Sigmoid colon (tissue), 4 donors: ENCODE measurements around the gene TBC1D22A.

ENCODE experiments used
- CTCF ChIP-seq, 4 experiments: fragments of 450-650 bp in 3 of 4; fragments of 200-600 bp in 1 of 4; IDR thresholded peaks; one replicate each; pipeline ENCODE4 v1.5.1; 2016 to 2019; ENCODE audit warnings: antibody characterized with exemption in 4 of 4, mild to moderate bottlenecking in 3 of 4, moderate library complexity in 2 of 4
- EP300 ChIP-seq, 4 donors: sonication (generic); formaldehyde crosslinking; IDR thresholded peaks; one replicate each; pipeline ENCODE4 v1.6.1; 2017; ENCODE audit warnings: antibody characterized with exemption in 4 of 4
- POLR2A ChIP-seq, 2 donors: fragments of 450-650 bp; IDR thresholded peaks; one replicate each; pipeline ENCODE4 v1.6.1; 2016; ENCODE audit warnings: antibody characterized with exemption in 2 of 2, mild to moderate bottlenecking in 2 of 2, moderate library complexity in 2 of 2

GRCh38 chr22:46849951-46850350 lies 87.5 kb downstream of the TBC1D22A start:
- no peak for TF ChIP-seq CTCF (IDR thresholded peaks at IDR 0.05)
- no peak for TF ChIP-seq POLR2A (IDR thresholded peaks at IDR 0.05)
- no peak for TF ChIP-seq EP300 (IDR thresholded peaks at IDR 0.05)
